Thyroid gland (tissue), 4 donors: Measurements from ENCODE around the gene SPG7. TPM values are rescaled to one million over a fixed set of nuclear protein-coding genes. Genes with fewer than 3 reads are reported as not detected.
"Not testable (repeated sequence)": the region's sequence is repeated elsewhere in the genome, so short reads cannot be mapped to it uniquely, and the experiment has no call there.

Experiments used
- DNase-seq, 2 donors: peaks; one replicate each; pipeline ENCODE4 v3.0.0-alpha.2; 2019
- H3K27ac ChIP-seq, 3 donors: fragments of 200-600 bp; sonication (generic); 1 replicate in 2 of 3; 2 replicates in 1 of 3; pipeline ENCODE4 v1.5.1; 2016 to 2019; ENCODE audit warnings: mild to moderate bottlenecking in 1 of 3, moderate library complexity in 1 of 3
- H3K27me3 ChIP-seq: fragments of 200-600 bp; sonication (generic); one replicate; pipeline ENCODE4 v1.5.1; 2019
- H3K36me3 ChIP-seq, 2 donors: fragments of 200-600 bp; sonication (generic); one replicate each; pipeline ENCODE4 v1.5.1; 2016 to 2019
- H3K4me1 ChIP-seq, 2 donors: fragments of 200-600 bp; sonication (generic); one replicate each; pipeline ENCODE4 v1.5.1; 2017 to 2019
- H3K4me3 ChIP-seq, 3 donors: fragments of 200-600 bp; sonication (generic); replicated peaks in 1 of 3; 1 replicate in 2 of 3; 2 replicates in 1 of 3; pipeline ENCODE4 v1.5.1; 2016; ENCODE audit warnings: mild to moderate bottlenecking in 1 of 3
- H3K9me3 ChIP-seq: fragments of 200-600 bp; sonication (generic); one replicate; pipeline ENCODE4 v1.5.1; 2017
- CTCF ChIP-seq, 6 experiments: fragments of 200-600 bp in 3 of 6; fragments of 450-650 bp in 3 of 6; sonication (generic) in 3 of 6; IDR thresholded peaks; one replicate each; pipeline ENCODE4 v1.5.1; 2016 to 2019; ENCODE audit warnings: antibody characterized with exemption in 6 of 6, mild to moderate bottlenecking in 2 of 6, inconsistent platforms in 1 of 6, moderate library complexity in 1 of 6
- POLR2A ChIP-seq, 2 donors: fragments of 450-650 bp; IDR thresholded peaks; one replicate each; pipeline ENCODE4 v1.6.1; 2017; ENCODE audit warnings: antibody characterized with exemption in 2 of 2, mild to moderate bottlenecking in 2 of 2, moderate library complexity in 1 of 2
- WGBS, 2 donors: methylation state at CpG; one replicate each; pipeline ENCODE4 v1.1.5; 2017; 5-methylcytosine and 5-hydroxymethylcytosine counted together
- intact Hi-C: fragments of 100-400 bp; cut with DNase I; formaldehyde crosslinking; loops from one replicate; pipeline ENCODE4 v1.15.1; 2023
- total RNA-seq, 4 donors: library from RNA; depleted of rRNA; stranded (reverse); fragments of >200 nt; gene quantifications; one replicate each; pipeline ENCODE4 v1.2.3, GENCODE V29; 2016

The SPG7 gene
- total RNA-seq, result 100 to 1,000 TPM; 218 to 392 (median 285) TPM

- H3K9me3 ChIP-seq, result no peaks in the 10 kb centered on the region
- intact Hi-C loops, result no loop called here
- H3K4me1 ChIP-seq, result peaks cover 45 to 52% of the 10 kb centered on the region in 2 donors
These were observed at the start of gene SPG7 for GRCh38 chr16:89507834-89508590. SPG7 (plus strand) TSS chr16:89508403; CDS start chr16:89508418, 15 bp downstream.

GRCh38 chr16:89458551-89458950 is 49.7 kb upstream of the SPG7 start:
- no peak overlapping the region for H3K27ac ChIP-seq
- no peak for DNase-seq
- H3K27me3 ChIP-seq, result no peaks in the 10 kb centered on the region
- H3K4me1 ChIP-seq, result peaks cover 7 to 27% of the 10 kb centered on the region in 2 donors
- TF ChIP-seq POLR2A (IDR thresholded peaks at IDR 0.05), result no peak
- TF ChIP-seq CTCF (IDR thresholded peaks at IDR 0.05), result no peak
- no peaks in the 10 kb centered on the region for H3K36me3 ChIP-seq
- H3K9me3 ChIP-seq, result no peaks in the 10 kb centered on the region
- H3K4me3 ChIP-seq, result no peak overlapping the region
- intact Hi-C loops, result no loop called here
- WGBS, 2 donors, result 89 to 97% methylated on average over 7 of the region's 7 CpGs

More at GRCh38 chr16:89507834-89508590, at the start of gene SPG7:
- WGBS, 2 donors, result 0% methylated on average over 16 of the region's 90 CpGs; no CpG with 5 or more reads in 1 of the 2 donors
- TF ChIP-seq CTCF (IDR thresholded peaks at IDR 0.05), result no peak
- TF ChIP-seq POLR2A (IDR thresholded peaks at IDR 0.05), result peak; percentile 48 to 94
- H3K27me3 ChIP-seq, result no peaks in the 10 kb centered on the region
- peak; percentile 82 to 83 for DNase-seq
- peak within 1 kb of the TSS; percentile 86 to 91 (median 89) for H3K27ac ChIP-seq
- peaks cover 5 to 10% of the 10 kb centered on the region in 2 donors for H3K36me3 ChIP-seq
- peak within 1 kb of the TSS; percentile 89 to 94 (median 91) for H3K4me3 ChIP-seq

GRCh38 chr16:89458967-89459366 is 49.2 kb upstream of the SPG7 start:
- Histone ChIP-seq H3K4me3 (no peak overlapping the region), H3K4me1 (peaks cover 3 to 26% of the 10 kb centered on the region in 2 donors), H3K27me3 (no peaks in the 10 kb centered on the region), H3K27ac (no peak overlapping the region), H3K36me3 (no peaks in the 10 kb centered on the region), H3K9me3 (no peaks in the 10 kb centered on the region)
- 85 to 86% methylated on average over 2 of the region's 2 CpGs for WGBS, 2 donors
- DNase-seq, result no peak
- TF ChIP-seq POLR2A (IDR thresholded peaks at IDR 0.05) (no peak), CTCF (IDR thresholded peaks at IDR 0.05) (no peak)
- intact Hi-C loops, result no loop called here

DNA sequence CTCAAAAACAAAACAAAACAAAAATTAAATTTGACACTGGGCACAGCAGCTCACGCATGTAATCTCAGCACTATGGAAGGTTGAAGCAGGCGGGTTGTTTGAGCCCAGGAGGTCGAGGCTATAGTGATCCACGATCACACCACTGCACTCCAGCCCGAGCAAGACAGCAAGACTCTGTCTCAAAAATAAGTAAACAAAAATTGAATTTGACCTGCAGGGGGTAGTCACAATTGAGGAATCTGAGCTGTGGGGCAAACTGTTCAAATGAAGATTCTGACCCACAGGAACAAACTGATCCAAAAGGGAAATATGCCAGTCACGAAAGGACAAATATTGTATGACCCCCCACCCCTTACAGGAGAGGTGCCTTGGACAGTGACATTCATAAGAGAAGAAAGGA is 47.6 kb upstream of the SPG7 start:
- Histone ChIP-seq H3K4me3 (no peak overlapping the region), H3K27ac (no peak overlapping the region), H3K4me1 (peaks cover 0 to 21% of the 10 kb centered on the region in 2 donors), H3K36me3 (no peaks in the 10 kb centered on the region), H3K9me3 (no peaks in the 10 kb centered on the region), H3K27me3 (no peaks in the 10 kb centered on the region)
- intact Hi-C loops, result no loop called here
- 88 to 90% methylated on average over 6 of the region's 6 CpGs for WGBS, 2 donors
- TF ChIP-seq POLR2A (IDR thresholded peaks at IDR 0.05) (no peak), CTCF (IDR thresholded peaks at IDR 0.05) (no peak)
- DNase-seq, result no peak

GRCh38 chr16:89461890-89462289 is 46.3 kb upstream of the SPG7 start:
- H3K27ac ChIP-seq, H3K27me3 ChIP-seq, H3K4me3 ChIP-seq, intact Hi-C loops, H3K9me3 ChIP-seq, H3K36me3 ChIP-seq: not testable (repeated sequence)
- peaks cover 0 to 21% of the 10 kb centered on the region in 2 donors for H3K4me1 ChIP-seq
- 42 to 52% methylated on average over 9 to 14 of the region's 15 CpGs for WGBS, 2 donors
- peak in 1 of 2 donors; percentile 30 for DNase-seq

DNA sequence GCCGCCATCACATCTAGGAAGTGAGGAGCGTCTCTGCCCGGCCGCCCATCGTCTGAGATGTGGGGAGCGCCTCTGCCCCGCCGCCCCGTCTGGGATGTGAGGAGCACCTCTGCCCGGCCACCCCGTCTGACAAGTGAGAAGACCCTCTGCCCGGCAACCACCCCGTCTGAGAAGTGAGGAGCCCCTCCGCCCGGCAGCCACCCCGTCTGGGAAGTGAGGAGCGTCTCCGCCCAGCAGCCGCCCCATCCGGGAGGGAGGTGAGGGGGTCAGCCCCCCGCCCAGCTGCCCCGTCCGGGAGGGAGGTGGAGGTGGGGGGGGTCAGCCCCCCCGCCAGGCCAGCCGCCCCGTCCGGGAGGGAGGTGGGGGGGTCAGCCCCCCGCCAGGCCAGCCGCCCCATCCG is 45.6 kb upstream of the SPG7 start:
- DNase-seq, H3K27me3 ChIP-seq, H3K4me3 ChIP-seq, H3K36me3 ChIP-seq, H3K27ac ChIP-seq, intact Hi-C loops, H3K9me3 ChIP-seq: not testable (repeated sequence)
- 97% methylated on average over 12 to 16 of the region's 30 CpGs for WGBS, 2 donors
- peaks cover 0 to 21% of the 10 kb centered on the region in 2 donors for H3K4me1 ChIP-seq

DNA sequence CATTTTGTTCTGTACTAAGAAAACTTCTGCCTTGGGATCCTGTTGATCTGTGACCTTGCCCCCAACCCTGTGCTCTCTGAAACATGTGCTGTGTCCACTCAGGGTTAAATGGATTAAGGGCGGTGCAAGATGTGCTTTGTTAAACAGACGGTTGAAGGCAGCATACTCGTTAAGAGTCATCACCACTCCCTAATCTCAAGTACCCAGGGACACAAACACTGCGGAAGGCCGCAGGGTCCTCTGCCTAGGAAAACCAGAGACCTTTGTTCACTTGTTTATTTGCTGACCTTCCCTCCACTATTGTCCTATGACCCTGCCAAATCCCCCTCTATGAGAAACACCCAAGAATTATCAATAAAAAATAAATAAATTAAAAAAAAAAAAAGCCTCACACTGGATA is 44.9 kb upstream of the SPG7 start:
- H3K9me3 ChIP-seq, H3K27me3 ChIP-seq, intact Hi-C loops, H3K4me3 ChIP-seq, DNase-seq, H3K36me3 ChIP-seq, H3K27ac ChIP-seq: not testable (repeated sequence)
- WGBS, 2 donors, result 26 to 31% methylated on average over 5 of the region's 5 CpGs
- H3K4me1 ChIP-seq, result peaks cover 3 to 21% of the 10 kb centered on the region in 2 donors
